ENCODE data around the gene NYNRIN.

DNA sequence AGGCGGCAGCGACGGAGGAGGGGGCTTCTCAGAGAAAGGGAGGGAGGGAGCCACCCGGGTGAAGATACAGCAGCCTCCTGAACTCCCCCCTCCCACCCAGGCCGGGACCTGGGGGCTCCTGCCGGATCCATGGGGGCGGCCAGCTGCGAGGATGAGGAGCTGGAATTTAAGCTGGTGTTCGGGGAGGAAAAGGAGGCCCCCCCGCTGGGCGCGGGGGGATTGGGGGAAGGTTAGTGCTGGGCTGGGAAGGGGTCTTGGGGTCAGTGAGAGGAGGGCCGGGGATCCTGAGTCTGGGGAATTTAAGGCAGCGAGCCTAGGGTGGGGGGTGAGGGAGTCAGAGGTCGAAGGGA lies 30.6 kb upstream of the NYNRIN start:
- no peak for TF ChIP-seq POLR2A (IDR thresholded peaks at IDR 0.05)
- TF ChIP-seq, protein P1, sequence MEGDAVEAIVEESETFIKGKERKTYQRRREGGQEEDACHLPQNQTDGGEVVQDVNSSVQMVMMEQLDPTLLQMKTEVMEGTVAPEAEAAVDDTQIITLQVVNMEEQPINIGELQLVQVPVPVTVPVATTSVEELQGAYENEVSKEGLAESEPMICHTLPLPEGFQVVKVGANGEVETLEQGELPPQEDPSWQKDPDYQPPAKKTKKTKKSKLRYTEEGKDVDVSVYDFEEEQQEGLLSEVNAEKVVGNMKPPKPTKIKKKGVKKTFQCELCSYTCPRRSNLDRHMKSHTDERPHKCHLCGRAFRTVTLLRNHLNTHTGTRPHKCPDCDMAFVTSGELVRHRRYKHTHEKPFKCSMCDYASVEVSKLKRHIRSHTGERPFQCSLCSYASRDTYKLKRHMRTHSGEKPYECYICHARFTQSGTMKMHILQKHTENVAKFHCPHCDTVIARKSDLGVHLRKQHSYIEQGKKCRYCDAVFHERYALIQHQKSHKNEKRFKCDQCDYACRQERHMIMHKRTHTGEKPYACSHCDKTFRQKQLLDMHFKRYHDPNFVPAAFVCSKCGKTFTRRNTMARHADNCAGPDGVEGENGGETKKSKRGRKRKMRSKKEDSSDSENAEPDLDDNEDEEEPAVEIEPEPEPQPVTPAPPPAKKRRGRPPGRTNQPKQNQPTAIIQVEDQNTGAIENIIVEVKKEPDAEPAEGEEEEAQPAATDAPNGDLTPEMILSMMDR (IDR thresholded peaks at IDR 0.05) = no peak
